GM12872 (cell line): ENCODE measurements around the gene RBM33.

Experiments
- CTCF ChIP-seq: IDR thresholded peaks from 3 replicates; pipeline ENCODE4 v1.5.1; 2011; ENCODE audit warnings: low read depth, mild to moderate bottlenecking, low read length, moderate library complexity; ENCODE audit not compliant: insufficient read depth

Gene RBM33

DNA sequence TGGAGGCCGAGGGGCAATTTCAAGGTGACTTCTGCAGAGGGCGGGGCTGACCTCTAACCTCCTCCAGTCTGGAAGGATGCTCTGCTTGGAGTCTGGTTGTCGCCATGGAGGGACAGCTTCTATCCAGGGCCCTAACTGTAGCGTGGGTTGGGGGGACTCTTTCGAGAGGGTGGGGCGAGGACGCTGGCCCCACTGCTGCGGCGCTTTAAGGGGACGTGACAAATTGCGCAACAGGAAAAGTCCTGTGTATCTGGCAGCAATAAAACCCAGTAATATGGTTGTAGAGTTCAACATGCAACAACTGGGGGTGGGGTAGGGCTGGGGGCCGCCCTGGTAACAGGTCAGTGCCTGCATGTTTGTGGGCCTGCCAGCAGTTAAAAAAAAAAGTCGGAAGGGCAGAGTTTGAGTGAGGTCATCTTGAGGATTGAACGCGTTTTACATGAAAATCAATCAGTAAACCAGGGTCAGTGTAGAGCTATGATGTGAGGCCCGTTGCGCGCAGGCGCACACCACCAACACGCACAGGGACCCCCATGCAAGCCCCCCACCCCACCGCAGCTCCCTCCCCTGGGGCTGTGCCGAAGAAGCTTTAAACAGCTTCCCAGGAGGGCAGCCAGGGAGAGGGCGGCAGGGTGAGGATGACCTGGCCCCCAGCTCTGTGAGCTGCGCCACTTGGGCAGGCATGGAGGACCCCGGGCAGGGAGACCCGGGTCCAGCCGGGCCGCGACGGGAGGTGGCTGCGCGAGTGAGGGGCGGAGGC is 163.5 kb downstream of the RBM33 start:
- TF ChIP-seq CTCF: no peak

DNA sequence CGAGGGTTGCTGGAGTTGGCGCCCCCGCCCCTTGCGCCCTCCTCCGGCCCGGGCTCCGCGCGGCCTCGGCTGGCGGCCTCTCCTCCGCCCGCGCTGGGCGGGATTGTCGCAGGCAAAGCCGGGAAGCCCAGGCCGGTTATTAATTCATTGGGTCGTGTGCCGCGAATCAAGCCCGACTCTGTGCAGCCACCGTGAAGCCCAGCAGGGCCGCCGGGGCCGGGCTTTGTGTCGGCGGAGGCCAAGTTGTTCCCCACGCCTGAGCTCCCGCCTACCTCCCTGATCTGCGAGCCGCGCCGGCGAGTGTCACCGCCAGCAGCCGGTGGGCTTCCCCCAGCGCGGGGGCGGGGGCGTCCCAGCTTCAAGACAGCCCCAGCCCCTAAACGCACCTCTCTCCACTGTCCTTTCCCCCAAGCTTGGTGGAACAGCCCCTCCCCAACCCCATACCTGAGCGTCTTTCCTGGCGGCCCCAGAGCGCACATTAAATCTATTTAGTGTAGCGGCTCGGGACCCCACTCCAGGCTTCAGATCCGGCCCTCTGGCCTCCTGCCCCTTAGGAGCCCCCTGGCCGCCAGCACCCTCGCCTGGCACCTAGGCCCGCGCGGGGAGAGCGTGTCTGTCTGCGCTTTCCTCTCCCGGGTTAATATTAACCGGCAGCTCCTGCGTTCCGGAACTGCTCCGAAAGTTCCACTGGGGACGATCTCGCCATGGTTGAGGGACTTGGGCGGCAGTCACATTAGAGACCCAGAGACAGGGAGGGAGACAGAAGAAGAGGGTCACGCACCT is 164.3 kb downstream of the RBM33 start:
- no peak for TF ChIP-seq CTCF

GRCh38 chr7:155809332-155809946 is 165.0 kb downstream of the RBM33 start:
- no peak for TF ChIP-seq CTCF

GRCh38 chr7:155809947-155810769 is 165.7 kb downstream of the RBM33 start:
- TF ChIP-seq CTCF: no peak

GRCh38 chr7:155810770-155811559 is 166.5 kb downstream of the RBM33 start:
- TF ChIP-seq CTCF: no peak

GRCh38 chr7:155811560-155811894 is 167.1 kb downstream of the RBM33 start:
- no peak for TF ChIP-seq CTCF
